WI38 (cell line): ENCODE measurements around the gene HAND2.

Experiments
- H3K4me3 ChIP-seq: 2 replicates; pipeline ENCODE4 v1.5.1; 2011; ENCODE audit warnings: low read depth, mild to moderate bottlenecking, control low read depth, low read length
- CTCF ChIP-seq: IDR thresholded peaks from 2 replicates; pipeline ENCODE4 v1.5.1; 2012; ENCODE audit warnings: low read depth, mild to moderate bottlenecking, control low read depth, low read length

HAND2 gene

DNA sequence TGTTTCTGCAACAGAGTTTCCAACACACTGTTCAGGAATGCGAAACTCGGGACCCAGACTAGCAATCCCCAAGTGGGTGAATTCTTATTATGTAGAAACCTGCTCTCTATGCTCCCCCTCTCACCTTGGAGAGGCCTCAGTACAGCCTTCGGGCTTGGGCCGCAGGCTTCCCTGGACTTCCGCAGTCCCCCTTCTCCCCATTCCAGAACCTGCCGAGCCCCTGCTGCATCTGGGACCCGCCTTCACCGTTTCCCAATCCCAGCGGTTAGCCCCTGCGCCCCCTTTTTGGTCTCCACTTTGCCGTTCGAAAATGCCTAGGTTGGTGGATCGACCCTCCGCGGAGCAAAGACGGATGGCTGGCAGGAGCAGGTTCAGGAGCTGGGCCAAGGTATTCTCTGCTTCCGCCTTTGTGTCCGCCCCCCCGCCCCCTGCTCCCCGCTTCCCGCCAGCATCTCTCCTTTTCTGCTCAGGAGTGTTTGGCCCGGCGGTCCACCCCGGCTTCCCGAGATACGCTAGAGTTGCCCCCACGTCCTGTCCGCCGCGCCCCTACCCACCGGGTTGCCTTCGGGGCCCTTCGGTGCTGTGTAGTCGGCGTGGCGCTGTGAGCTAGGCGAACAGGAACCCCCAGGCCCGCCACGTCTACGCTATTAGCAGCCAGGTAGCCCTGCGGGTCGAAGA lies 11.5 kb downstream of the HAND2 start:
- TF ChIP-seq CTCF = no peak
- H3K4me3 ChIP-seq = no peak overlapping the region

DNA sequence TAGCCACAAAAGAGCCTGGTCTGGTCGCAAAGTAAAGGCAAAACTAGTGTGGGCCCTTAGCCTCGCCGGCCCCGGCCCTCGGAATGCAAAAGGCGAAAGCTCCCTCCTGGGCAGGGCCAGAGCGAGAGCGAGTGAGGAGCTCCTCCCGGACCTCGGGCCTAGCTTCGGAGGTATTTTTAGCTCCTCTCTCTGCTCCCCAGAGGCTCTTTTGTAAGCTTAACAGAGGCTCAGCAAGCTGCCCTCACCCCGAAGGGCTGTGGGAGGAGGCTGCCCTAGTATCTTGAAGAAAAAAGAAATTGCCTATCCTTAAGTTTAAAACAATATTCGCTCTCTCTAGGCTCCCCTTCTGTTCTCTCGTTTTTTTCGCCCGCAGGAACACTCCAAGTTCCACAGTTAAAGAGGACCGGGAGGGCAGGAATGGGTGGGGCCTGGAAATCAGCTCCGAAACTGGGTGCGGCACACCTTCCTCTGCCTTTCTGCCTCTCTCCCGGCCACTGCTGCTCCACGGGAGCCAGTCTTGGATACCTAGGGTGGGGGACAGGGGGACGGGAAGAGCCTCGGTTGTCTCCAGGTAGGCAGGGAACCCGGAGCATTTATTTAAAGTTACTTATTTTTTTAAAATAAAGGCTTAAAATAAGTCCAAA lies 12.1 kb downstream of the HAND2 start:
- H3K4me3 ChIP-seq = no peak overlapping the region
- TF ChIP-seq CTCF = no peak

DNA sequence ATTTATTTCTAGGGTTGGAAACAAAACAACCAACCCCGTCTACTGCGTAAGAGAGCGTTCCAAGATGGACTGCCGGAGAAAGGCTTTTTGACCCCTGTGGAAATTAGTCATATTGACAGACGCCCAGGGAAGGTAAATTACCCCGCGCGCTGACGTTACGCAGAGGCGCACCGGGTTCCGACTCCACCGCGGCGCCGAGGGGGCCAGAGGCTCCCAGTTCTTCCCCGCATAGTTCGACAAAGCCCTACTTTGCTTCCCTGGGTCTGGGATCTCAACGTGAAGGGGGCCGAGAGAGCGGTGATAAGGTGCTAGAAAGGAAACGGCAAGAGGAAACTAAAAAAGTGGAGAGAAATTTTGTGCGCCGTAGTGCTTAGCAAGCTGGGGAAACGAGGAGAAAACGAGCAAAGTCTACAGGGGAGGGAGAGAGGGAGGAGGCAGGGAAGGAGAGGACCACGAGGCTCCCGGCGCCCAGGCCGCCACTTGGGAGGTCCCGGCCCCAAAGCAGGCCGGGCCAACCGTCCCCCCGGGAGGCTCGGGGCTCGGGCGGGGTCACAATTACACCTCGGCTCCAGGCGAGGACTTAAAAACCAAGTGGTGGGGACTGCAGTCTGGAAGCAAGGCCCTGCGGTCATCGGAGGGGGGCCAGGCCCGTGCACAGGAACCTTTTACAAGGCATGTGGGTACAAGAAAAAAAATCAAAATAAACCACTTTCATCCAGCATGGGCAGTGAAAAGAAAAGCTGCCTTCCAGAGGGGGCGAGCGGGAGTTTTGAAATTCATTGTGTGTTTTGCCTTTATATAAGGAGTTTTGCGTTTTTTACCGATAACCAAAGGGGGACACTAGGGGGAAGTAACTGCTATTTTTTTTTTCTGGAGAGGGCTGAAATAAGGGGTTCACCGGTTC lies 13.2 kb downstream of the HAND2 start:
- no peak for TF ChIP-seq CTCF
- 0 out of 2 replicates have a peak overlapping the region, but pooled peaks have one; percentile 11 for H3K4me3 ChIP-seq

DNA sequence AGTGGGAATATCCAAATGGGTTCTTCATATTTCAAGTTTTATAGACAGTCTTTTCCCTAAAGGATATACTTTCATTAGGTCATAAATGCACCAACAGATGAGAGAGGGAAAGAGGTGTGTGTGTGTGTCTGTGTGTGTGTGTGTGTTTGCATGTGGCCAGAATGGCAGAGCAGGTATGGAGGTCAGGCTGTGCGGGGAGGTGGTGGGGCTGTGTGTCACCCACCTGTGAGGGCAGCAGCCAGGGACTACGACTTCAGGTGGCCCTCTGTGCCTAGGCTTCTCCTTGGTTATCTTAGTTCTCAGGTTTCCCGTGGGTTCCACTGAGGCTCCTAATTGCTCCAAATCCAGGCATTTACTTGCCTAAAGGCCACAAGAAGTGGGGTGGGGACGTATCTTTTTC lies 14.6 kb downstream of the HAND2 start:
- TF ChIP-seq CTCF = no peak
- no peak overlapping the region for H3K4me3 ChIP-seq

DNA sequence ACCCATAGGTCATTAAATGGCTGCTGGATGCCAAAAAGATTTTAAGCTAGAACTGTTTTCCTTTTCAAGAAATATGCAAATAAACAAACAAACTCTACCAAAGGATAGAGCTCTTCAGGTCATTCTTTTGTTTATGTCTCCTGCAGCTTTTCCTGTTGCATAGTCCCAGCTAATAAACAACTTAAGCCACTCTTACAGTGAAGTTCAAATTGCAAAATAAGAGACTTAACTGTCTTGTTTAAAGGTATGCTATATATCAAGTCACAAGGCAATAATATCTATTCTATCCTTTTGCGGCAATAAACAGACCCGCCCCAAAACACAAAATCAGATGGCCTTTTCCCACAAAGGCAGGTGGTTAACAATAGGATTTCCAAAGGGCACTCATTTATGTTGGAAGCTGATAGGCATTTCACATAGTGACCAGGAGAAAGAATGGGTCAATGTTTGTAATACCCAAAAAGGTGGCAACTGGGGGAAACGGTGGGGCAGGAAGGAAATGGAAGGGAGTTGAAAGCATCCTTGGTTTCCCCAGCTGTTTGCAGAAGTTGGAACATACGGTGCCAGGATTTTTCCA lies 15.3 kb downstream of the HAND2 start:
- H3K4me3 ChIP-seq = no peak overlapping the region
- TF ChIP-seq CTCF = no peak

DNA sequence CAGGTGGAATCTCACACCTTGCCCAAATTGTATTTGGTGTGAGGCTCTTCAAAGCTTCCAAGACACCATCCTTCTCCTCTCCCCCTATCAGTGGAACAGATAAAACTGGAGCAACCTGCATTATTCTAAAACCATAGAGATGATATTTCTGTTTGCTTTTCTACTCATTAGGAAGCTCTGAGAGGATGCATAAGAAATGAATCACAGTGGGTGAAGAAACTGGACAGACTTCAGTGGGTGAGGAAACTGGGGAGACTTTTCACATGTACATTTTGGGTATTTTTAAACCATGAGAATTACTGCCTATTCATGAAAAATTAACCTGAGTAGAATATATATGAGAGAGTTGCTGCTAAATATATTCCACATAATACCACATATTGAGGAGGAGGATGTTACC lies 16.4 kb downstream of the HAND2 start:
- H3K4me3 ChIP-seq = no peak overlapping the region
- TF ChIP-seq CTCF = no peak
